IMR-90 (cell line): ENCODE results near the gene ARHGAP28. TPM values are rescaled to one million over a fixed set of nuclear protein-coding genes. Genes with fewer than 3 reads are reported as not detected.
A peak's percentile ranks its signal among the peaks of the same experiment; 100 is the strongest.

ENCODE experiments used
- ATAC-seq: fragments of 200-7000 bp; cut with Tn5 transposase; 2 replicates; pipeline ENCODE4 v1.9.1; 2020; ENCODE audit warnings: low read depth, mild to moderate bottlenecking, moderate library complexity
- BruUV-seq: library from RNA; stranded (reverse); fragments of 400-500 nt; replicated peaks from 2 replicates; lab custom pipeline; 2021; lab: Mats Ljungman, UMichigan
- CTCF ChIA-PET: fragments of 300-600 bp; formaldehyde crosslinking; extraction: SDS; loops from one replicate; lab custom pipeline; 2021; ENCODE audit warnings: antibody characterized with exemption; lab: Yijun Ruan, JAX
- POLR2A ChIA-PET: fragments of 300-600 bp; sonication (Branson Sonifier 250); formaldehyde crosslinking; loops from one replicate; lab custom pipeline; 2022; ENCODE audit warnings: antibody characterized with exemption; ENCODE audit not compliant: unreplicated experiment; lab: Charles Lee
- DNase-seq: peaks from one replicate; pipeline ENCODE4 v3.0.0; 2013
- H2AFZ ChIP-seq: replicated peaks from 2 replicates; pipeline ENCODE3; 2013; ENCODE audit warnings: low read length, mild to moderate bottlenecking; ENCODE audit not compliant: poor library complexity
- H2AK5ac ChIP-seq: 2 replicates; pipeline ENCODE4 v1.6.1; 2013; ENCODE audit warnings: low read depth, low read length, inconsistent platforms
- H2AK9ac ChIP-seq: replicated peaks from 2 replicates; pipeline ENCODE3; 2013; ENCODE audit warnings: mild to moderate bottlenecking, low read depth, low read length, moderate library complexity; ENCODE audit not compliant: poor library complexity
- H2BK120ac ChIP-seq: 2 replicates; pipeline ENCODE4 v1.6.1; 2013; ENCODE audit warnings: low read depth, low read length, inconsistent platforms
- H2BK15ac ChIP-seq: 3 replicates; pipeline ENCODE4 v1.6.1; 2013; ENCODE audit warnings: low read depth, low read length, inconsistent platforms
- H2BK20ac ChIP-seq: 2 replicates; pipeline ENCODE4 v1.6.1; 2013; ENCODE audit warnings: low read depth, mild to moderate bottlenecking, inconsistent platforms, low read length, moderate library complexity
- H2BK5ac ChIP-seq: 2 replicates; pipeline ENCODE4 v1.6.1; 2013; ENCODE audit warnings: mild to moderate bottlenecking, low read depth, low read length, inconsistent platforms; ENCODE audit not compliant: poor library complexity, severe bottlenecking
- H3K14ac ChIP-seq: replicated peaks from 2 replicates; pipeline ENCODE4 v1.6.1; 2013; ENCODE audit warnings: low read depth, low read length, inconsistent platforms
- H3K18ac ChIP-seq: 2 replicates; pipeline ENCODE4 v1.6.1; 2013; ENCODE audit warnings: low read depth, low read length, control low read depth
- H3K23ac ChIP-seq: 2 replicates; pipeline ENCODE4 v1.6.1; 2013; ENCODE audit warnings: low read depth, low read length, inconsistent platforms
- H3K27ac ChIP-seq: 2 replicates; pipeline ENCODE4 v1.5.1; 2013; ENCODE audit warnings: mild to moderate bottlenecking, control low read depth, low read length; ENCODE audit not compliant: insufficient read depth
- H3K27me3 ChIP-seq: 2 replicates; pipeline ENCODE4 v1.6.1; 2013; ENCODE audit warnings: low read length; ENCODE audit not compliant: control insufficient read depth, insufficient read depth
- H3K36me3 ChIP-seq: 2 replicates; pipeline ENCODE4 v1.6.1; 2013; ENCODE audit warnings: low read length, mixed read lengths; ENCODE audit not compliant: control insufficient read depth, insufficient read depth
- H3K4ac ChIP-seq: 2 replicates; pipeline ENCODE4 v1.6.1; 2013; ENCODE audit warnings: low read depth, low read length, inconsistent platforms
- H3K4me1 ChIP-seq: 2 replicates; pipeline ENCODE4 v1.6.1; 2013; ENCODE audit warnings: low read length, mixed read lengths; ENCODE audit not compliant: control insufficient read depth, insufficient read depth
- H3K4me2 ChIP-seq: 2 replicates; pipeline ENCODE4 v1.6.1; 2013; ENCODE audit warnings: low read depth, mild to moderate bottlenecking, control low read depth, low read length, moderate library complexity
- H3K4me3 ChIP-seq: 2 replicates; pipeline ENCODE4 v1.5.1; 2013; ENCODE audit warnings: low read depth, mild to moderate bottlenecking, control low read depth, low read length, moderate library complexity; ENCODE audit not compliant: insufficient read depth
- H3K56ac ChIP-seq: 2 replicates; pipeline ENCODE4 v1.6.1; 2013; ENCODE audit warnings: low read length, inconsistent platforms; ENCODE audit not compliant: insufficient read depth; ENCODE audit errors: extremely low read depth
- H3K79me1 ChIP-seq, 2 experiments: 2 replicates each; pipeline ENCODE4 v1.6.1; 2013; ENCODE audit warnings: low read length in 2 of 2, inconsistent platforms in 1 of 2, low read depth in 1 of 2
- H3K9ac ChIP-seq: 2 replicates; pipeline ENCODE4 v1.6.1; 2013; ENCODE audit warnings: low read depth, low read length, control low read depth
- H3K9me1 ChIP-seq: 2 replicates; pipeline ENCODE4 v1.6.1; 2013; ENCODE audit warnings: low read length, inconsistent platforms; ENCODE audit not compliant: insufficient read depth
- H3K9me3 ChIP-seq: 2 replicates; pipeline ENCODE4 v1.6.1; 2013; ENCODE audit warnings: low read length; ENCODE audit not compliant: control insufficient read depth, insufficient read depth
- H4K20me1 ChIP-seq: 2 replicates; pipeline ENCODE4 v1.6.1; 2013; ENCODE audit warnings: low read length, inconsistent platforms; ENCODE audit not compliant: insufficient read depth
- H4K5ac ChIP-seq: 2 replicates; pipeline ENCODE4 v1.6.1; 2013; ENCODE audit warnings: mild to moderate bottlenecking, low read depth, low read length, control low read depth
- H4K8ac ChIP-seq, 2 experiments: 2 replicates each; pipeline ENCODE4 v1.6.1; 2013; ENCODE audit warnings: low read depth in 2 of 2, low read length in 2 of 2, control low read depth in 1 of 2, inconsistent platforms in 1 of 2
- H4K91ac ChIP-seq: 2 replicates; pipeline ENCODE4 v1.6.1; 2013; ENCODE audit warnings: low read depth, low read length, inconsistent platforms; ENCODE audit not compliant: insufficient read depth
- BHLHE40 ChIP-seq: fragments of 150-350 bp; IDR thresholded peaks from 2 replicates; pipeline ENCODE4 v1.6.1; 2016; ENCODE audit warnings: mild to moderate bottlenecking, low read depth, low read length
- CEBPB ChIP-seq: IDR thresholded peaks from 2 replicates; pipeline ENCODE4 v1.6.1; 2012; ENCODE audit warnings: low read depth, low read length, improper control_type of control experiment
- CHD1 ChIP-seq: IDR thresholded peaks from 2 replicates; pipeline ENCODE4 v1.6.1; 2012; ENCODE audit warnings: low read depth, low read length, improper control_type of control experiment
- CTCF ChIP-seq: conservative IDR thresholded peaks from 2 replicates; pipeline ENCODE4 v1.5.1; 2012; ENCODE audit warnings: mild to moderate bottlenecking, low read depth, low read length, improper control_type of control experiment
- FOS ChIP-seq: fragments of 150-350 bp; IDR thresholded peaks from 2 replicates; pipeline ENCODE4 v1.6.1; 2016; ENCODE audit warnings: low read depth, low read length
- MAFK ChIP-seq: IDR thresholded peaks from 2 replicates; pipeline ENCODE4 v1.6.1; 2012; ENCODE audit warnings: low read depth, low read length, improper control_type of control experiment
- MAZ ChIP-seq: IDR thresholded peaks from 2 replicates; pipeline ENCODE4 v1.6.1; 2012; ENCODE audit warnings: low read depth, mild to moderate bottlenecking, low read length, improper control_type of control experiment, moderate library complexity, borderline replicate concordance
- NFE2L2 ChIP-seq: fragments of 150-350 bp; IDR thresholded peaks from 2 replicates; pipeline ENCODE4 v1.6.1; 2016; ENCODE audit warnings: low read depth, mild to moderate bottlenecking, low read length
- RAD21 ChIP-seq: IDR thresholded peaks from 2 replicates; pipeline ENCODE4 v1.6.1; 2012; ENCODE audit warnings: low read length, improper control_type of control experiment
- RCOR1 ChIP-seq: IDR thresholded peaks from 2 replicates; pipeline ENCODE4 v1.6.1; 2012; ENCODE audit warnings: mild to moderate bottlenecking, low read length, improper control_type of control experiment; ENCODE audit not compliant: insufficient replicate concordance
- SMC3 ChIP-seq: fragments of 150-350 bp; IDR thresholded peaks from 2 replicates; pipeline ENCODE4 v1.6.1; 2016; ENCODE audit warnings: low read depth, mild to moderate bottlenecking, antibody characterized with exemption, low read length, moderate library complexity
- WGBS, 2 experiments: methylation state at CpG; one replicate each; pipeline versions ENCODE4 v1.1.5 to v1.1.7; 2013; ENCODE audit warnings: missing lambda C conversion rate in 2 of 2; ENCODE audit not compliant: insufficient read length in 1 of 2; ENCODE audit errors: extremely low coverage in 2 of 2; 5-methylcytosine and 5-hydroxymethylcytosine counted together
- dilution Hi-C: fragments of 300-500 bp; cut with HindIII; formaldehyde crosslinking; loops from one replicate; pipeline ENCODE4 v1.14.3; 2018; ENCODE audit warnings: low sequenced_read_pairs; ENCODE audit not compliant: unreplicated experiment
- in situ Hi-C: fragments of 300-500 bp; cut with MboI; formaldehyde crosslinking; loops from 3 replicates; pipeline ENCODE4 v1.14.3; 2019; ENCODE audit warnings: low sequenced_read_pairs, inconsistent platforms, mixed read lengths
- intact Hi-C: fragments of 100-400 bp; cut with micrococcal nuclease; formaldehyde crosslinking; loops from 2 replicates; pipeline ENCODE4 v1.10.0; 2022
- polyA plus RNA-seq, 3 experiments: library from polyadenylated mRNA; depleted of rRNA; stranded (reverse); fragments of >200 nt; gene quantifications; 2 replicates each; pipeline ENCODE4 v1.2.3, GENCODE V29; 2012; ENCODE audit warnings: low replicate concordance in 1 of 3
- total RNA-seq: library from RNA; depleted of rRNA; stranded (reverse); fragments of >200 nt; gene quantifications from 2 replicates; pipeline ENCODE4 v1.2.3, GENCODE V29; 2012
- TF ChIP-seq, protein P1 (sequence below): fragments of 150-350 bp; IDR thresholded peaks from 2 replicates; pipeline ENCODE4 v1.6.1; 2017; ENCODE audit warnings: mild to moderate bottlenecking, antibody characterized with exemption, low read length, low read depth

The ARHGAP28 gene
- total and polyA plus RNA-seq, 2 of the 4 experiments (the other 2 are of a cell fraction) = 1.8 to 3.8 TPM

DNA sequence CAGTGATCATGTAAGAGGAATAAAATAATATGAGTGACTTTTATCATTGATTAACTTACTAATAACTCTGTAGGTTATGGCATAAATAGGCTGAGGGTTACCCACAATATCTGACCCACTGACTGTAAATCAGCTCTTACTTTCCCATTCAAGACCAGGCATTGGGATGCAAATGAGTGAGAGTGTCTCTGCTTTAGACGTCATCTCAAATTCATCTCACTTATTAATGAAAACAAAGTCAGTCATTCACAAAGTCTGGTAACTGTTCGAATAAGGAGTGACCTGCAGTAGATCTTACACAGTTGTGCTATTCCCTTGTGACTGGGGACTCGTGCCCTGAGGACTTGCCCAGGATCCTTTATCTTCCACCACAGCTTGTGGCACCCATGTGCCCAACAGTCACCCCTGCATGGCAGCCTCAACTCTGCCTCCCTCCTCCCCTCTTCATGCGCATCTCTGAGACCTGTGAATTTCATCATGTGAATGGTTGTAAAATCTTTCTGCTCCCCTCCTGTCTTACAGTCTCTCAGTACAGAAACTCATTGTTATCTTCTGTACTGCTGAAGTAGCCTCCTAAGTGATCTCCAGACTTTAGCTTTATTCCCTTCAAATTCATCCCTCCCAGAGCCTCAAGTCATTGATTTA lies 131.4 kb downstream of the ARHGAP28 start:
- Histone ChIP-seq H2AFZ (no peak overlapping the region), H3K4me3 (no peak overlapping the region), H4K5ac (no peak overlapping the region), H4K20me1 (no peaks in the 10 kb centered on the region), H3K14ac (no peak overlapping the region), H2AK9ac (no peak overlapping the region), H3K23ac (no peak overlapping the region), H3K27ac (no peak overlapping the region), H2BK15ac (no peak overlapping the region), H4K91ac (peak overlapping the region; percentile 56), H2BK5ac (no peak overlapping the region), H3K18ac (no peak overlapping the region), H3K56ac (no peak overlapping the region), H2BK20ac (peak overlapping the region; percentile 6; the same call in 1 of the 2 replicates), H3K36me3 (peaks cover 22% of the 10 kb centered on the region), H3K27me3 (no peaks in the 10 kb centered on the region), H4K8ac (no peak overlapping the region), H3K4me1 (peaks cover 7% of the 10 kb centered on the region), H2BK120ac (peak overlapping the region; percentile 5; the same call in 1 of the 2 replicates), H3K79me1 (no peaks in the 10 kb centered on the region), H2AK5ac (no peak overlapping the region), H3K9me1 (peaks cover 2% of the 10 kb centered on the region; the same call in 1 of the 2 replicates), H3K4me2 (no peak overlapping the region), H3K9me3 (no peaks in the 10 kb centered on the region), H3K9ac (no peak overlapping the region), H3K4ac (peak overlapping the region; percentile 3; the same call in 1 of the 2 replicates)
- POLR2A ChIA-PET = no interaction called here
- DNase-seq (no peak), ATAC-seq (no peak)
- intact Hi-C loops = no loop called here
- dilution Hi-C loops = no loop called here
- no TSS peak for BruUV-seq
- TF ChIP-seq, protein P1, sequence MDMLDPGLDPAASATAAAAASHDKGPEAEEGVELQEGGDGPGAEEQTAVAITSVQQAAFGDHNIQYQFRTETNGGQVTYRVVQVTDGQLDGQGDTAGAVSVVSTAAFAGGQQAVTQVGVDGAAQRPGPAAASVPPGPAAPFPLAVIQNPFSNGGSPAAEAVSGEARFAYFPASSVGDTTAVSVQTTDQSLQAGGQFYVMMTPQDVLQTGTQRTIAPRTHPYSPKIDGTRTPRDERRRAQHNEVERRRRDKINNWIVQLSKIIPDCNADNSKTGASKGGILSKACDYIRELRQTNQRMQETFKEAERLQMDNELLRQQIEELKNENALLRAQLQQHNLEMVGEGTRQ = no peak
- TF ChIP-seq RAD21 (no peak), MAZ (no peak), NFE2L2 (no peak), RCOR1 (no peak), CTCF (no peak), FOS (no peak), CHD1 (no peak), CEBPB (no peak), BHLHE40 (no peak), SMC3 (no peak), MAFK (no peak)
- in situ Hi-C loops = no loop called here
- WGBS, 2 experiments = 100% methylated on average over 1 of the region's 4 CpGs; no CpG with 5 or more reads in 1 of the 2 experiments
- CTCF ChIA-PET = no interaction called here
